Breast epithelium (tissue), 4 donors: ENCODE measurements around the gene CMC1. TPM values are rescaled to one million over a fixed set of nuclear protein-coding genes. Genes with fewer than 3 reads are reported as not detected.

Experiments used
- DNase-seq, 2 donors: peaks; one replicate each; pipeline ENCODE4 v3.0.0-alpha.2; 2019; ENCODE audit warnings: low spot score in 2 of 2
- H3K27ac ChIP-seq, 2 donors: fragments of 200-600 bp; sonication (generic) in 1 of 2; one replicate each; pipeline ENCODE4 v1.5.1; 2016 to 2019; ENCODE audit warnings: mild to moderate bottlenecking in 1 of 2
- H3K27me3 ChIP-seq, 2 donors: fragments of 200-600 bp; sonication (generic) in 1 of 2; one replicate each; pipeline versions ENCODE4 v1.5.1 to v1.6.0; 2017 to 2019; ENCODE audit warnings: control low read depth in 1 of 2, mild to moderate bottlenecking in 1 of 2
- H3K36me3 ChIP-seq: fragments of 200-600 bp; one replicate; pipeline ENCODE4 v1.5.1; 2019
- H3K4me1 ChIP-seq, 2 donors: fragments of 200-600 bp; sonication (generic); one replicate each; pipeline ENCODE4 v1.5.1; 2016 to 2019; ENCODE audit warnings: control low read depth in 1 of 2
- H3K4me3 ChIP-seq, 3 donors: fragments of 200-600 bp; sonication (generic); 1 replicate in 2 of 3; 2 replicates in 1 of 3; pipeline ENCODE4 v1.5.1; 2016 to 2019; ENCODE audit warnings: mild to moderate bottlenecking in 3 of 3, moderate library complexity in 2 of 3
- H3K9me3 ChIP-seq, 2 donors: fragments of 200-600 bp; sonication (generic) in 1 of 2; one replicate each; pipeline ENCODE4 v1.5.1; 2016 to 2019; ENCODE audit warnings: control low read depth in 1 of 2
- CTCF ChIP-seq, 3 donors: fragments of 450-650 bp; IDR thresholded peaks; one replicate each; pipeline ENCODE4 v1.5.1; 2016 to 2017; ENCODE audit warnings: antibody characterized with exemption in 3 of 3, mild to moderate bottlenecking in 3 of 3, moderate library complexity in 3 of 3
- POLR2A ChIP-seq: fragments of 450-650 bp; IDR thresholded peaks from one replicate; pipeline ENCODE4 v1.6.1; 2016; ENCODE audit warnings: antibody characterized with exemption, mild to moderate bottlenecking, moderate library complexity
- POLR2AphosphoS5 ChIP-seq, 3 donors: sonication (generic); formaldehyde crosslinking; IDR thresholded peaks; one replicate each; pipeline ENCODE4 v1.6.1; 2017; ENCODE audit warnings: antibody characterized with exemption in 3 of 3
- intact Hi-C: fragments of 100-400 bp; cut with DNase I; formaldehyde crosslinking; loops from one replicate; pipeline ENCODE4 v1.15.1; 2023; ENCODE audit warnings: low total_unique reads
- total RNA-seq, 3 donors: library from RNA; depleted of rRNA; stranded (reverse); fragments of >200 nt; gene quantifications; one replicate each; pipeline ENCODE4 v1.1.0, GENCODE V29; 2016

Gene CMC1
- total RNA-seq, 3 donors from 2014 or later, result 5.3 to 12.7 (median 7.9) TPM

DNA sequence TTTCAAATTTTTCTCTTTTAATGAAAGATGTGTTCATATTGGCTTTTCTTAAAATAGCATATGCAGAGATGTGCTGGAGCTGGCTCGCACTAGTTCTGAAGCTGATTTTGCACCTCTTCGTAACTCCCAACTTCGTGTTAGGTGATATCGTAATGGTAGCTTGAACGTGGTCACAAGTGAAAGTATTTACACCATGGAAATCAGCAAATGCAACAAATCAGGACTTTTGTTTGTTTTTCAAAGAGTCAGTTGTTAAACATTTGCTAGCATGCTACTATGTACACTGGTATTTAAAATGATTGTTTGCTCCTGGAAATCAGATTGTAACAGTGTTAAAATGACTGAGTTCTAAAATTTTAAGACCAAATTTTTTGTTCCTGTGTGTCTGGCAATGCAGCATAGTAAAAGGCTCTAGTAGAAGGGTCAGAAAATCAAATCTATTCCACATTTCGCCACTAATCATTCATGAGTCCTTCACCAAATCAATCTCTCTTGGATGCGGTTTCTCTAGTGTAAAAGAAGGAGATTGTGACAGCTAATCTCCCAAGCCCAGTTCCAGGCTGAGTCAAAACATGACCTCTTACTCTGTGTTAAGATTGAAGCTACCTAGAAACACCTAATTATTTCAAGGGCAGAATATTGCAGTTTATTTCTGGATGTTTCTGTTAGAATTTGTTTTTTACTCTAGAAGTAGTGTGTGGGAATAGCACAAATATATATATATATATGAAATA, 34.3 kb upstream of the CMC1 start:
- TF ChIP-seq POLR2AphosphoS5 (IDR thresholded peaks at IDR 0.05), result no peak
- no peak for TF ChIP-seq CTCF (IDR thresholded peaks at IDR 0.05)
- TF ChIP-seq POLR2A, result no peak
- no peaks in the 10 kb centered on the region for H3K27me3 ChIP-seq
- H3K27ac ChIP-seq, result no peak overlapping the region
- no peak overlapping the region for H3K4me3 ChIP-seq
- H3K9me3 ChIP-seq, result no peaks in the 10 kb centered on the region
- no peaks in the 10 kb centered on the region for H3K36me3 ChIP-seq
- intact Hi-C loops, result no loop called here
- DNase-seq, result no peak
- H3K4me1 ChIP-seq, result no peaks in the 10 kb centered on the region

DNA sequence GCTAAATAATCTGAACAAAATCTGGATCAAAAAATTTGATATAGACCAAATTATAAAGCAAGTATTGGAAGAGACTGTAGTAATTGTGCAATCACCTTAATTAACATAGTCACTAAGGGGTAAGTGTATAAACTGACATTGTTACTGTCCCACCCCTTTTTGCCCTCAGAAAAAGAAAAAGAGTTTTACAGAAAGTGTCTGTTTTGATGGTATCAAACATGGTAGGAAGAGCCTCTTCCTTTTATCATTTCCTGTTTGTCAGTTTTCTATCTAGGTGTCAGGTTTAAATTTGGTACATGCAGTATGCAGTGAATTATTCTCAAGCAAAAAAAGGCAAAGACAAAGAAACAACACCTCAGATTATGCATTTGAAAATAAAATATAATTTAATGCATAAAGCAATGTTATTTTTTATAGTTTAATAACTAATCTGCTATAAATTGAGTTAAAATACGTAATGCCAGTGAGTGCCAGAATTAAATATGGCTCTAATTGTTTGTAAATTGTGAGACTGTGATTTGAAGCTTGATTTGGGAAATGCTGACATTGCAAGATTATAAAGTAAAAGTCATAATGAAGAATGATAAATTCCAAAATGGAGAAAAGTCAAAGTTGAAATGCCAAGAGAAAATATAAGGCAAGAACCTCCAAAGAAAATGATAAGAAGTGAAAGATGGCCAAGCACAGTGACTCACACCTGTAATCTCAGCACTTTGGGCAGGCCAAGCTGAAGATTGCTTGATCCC, 30.3 kb upstream of the CMC1 start:
- intact Hi-C loops, result no loop called here
- Histone ChIP-seq H3K27ac (no peak overlapping the region), H3K36me3 (no peaks in the 10 kb centered on the region), H3K4me3 (no peak overlapping the region), H3K4me1 (no peaks in the 10 kb centered on the region), H3K27me3 (no peaks in the 10 kb centered on the region), H3K9me3 (peaks cover 0 to 15% of the 10 kb centered on the region in 2 donors)
- DNase-seq, result no peak
- TF ChIP-seq POLR2AphosphoS5 (IDR thresholded peaks at IDR 0.05) (no peak), POLR2A (no peak), CTCF (IDR thresholded peaks at IDR 0.05) (no peak)

DNA sequence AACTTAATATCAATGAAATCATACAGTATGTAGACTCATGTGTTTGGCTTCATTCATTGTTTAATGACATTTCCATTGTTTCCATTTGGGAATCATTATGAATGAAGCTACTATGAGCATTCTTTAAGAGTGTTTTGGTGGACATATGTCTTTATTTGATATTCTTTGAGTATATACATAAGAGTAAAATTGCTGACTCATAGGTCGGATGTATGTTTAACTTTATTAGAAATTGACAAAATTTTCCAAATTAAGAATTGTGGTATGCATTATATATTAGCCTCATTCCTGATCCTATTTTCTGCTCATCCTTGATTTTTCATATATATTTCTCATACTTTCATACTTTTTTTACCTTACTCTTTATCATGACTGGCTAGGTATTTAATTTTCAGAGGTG, 28.7 kb upstream of the CMC1 start:
- intact Hi-C loops, result no loop called here
- TF ChIP-seq CTCF (IDR thresholded peaks at IDR 0.05) (no peak), POLR2A (no peak), POLR2AphosphoS5 (IDR thresholded peaks at IDR 0.05) (no peak)
- H3K9me3 ChIP-seq, result peaks cover 0 to 15% of the 10 kb centered on the region in 2 donors
- H3K36me3 ChIP-seq, result no peaks in the 10 kb centered on the region
- H3K4me1 ChIP-seq, result no peaks in the 10 kb centered on the region
- H3K4me3 ChIP-seq, result no peak overlapping the region
- no peaks in the 10 kb centered on the region for H3K27me3 ChIP-seq
- DNase-seq, result no peak
- no peak overlapping the region for H3K27ac ChIP-seq

DNA sequence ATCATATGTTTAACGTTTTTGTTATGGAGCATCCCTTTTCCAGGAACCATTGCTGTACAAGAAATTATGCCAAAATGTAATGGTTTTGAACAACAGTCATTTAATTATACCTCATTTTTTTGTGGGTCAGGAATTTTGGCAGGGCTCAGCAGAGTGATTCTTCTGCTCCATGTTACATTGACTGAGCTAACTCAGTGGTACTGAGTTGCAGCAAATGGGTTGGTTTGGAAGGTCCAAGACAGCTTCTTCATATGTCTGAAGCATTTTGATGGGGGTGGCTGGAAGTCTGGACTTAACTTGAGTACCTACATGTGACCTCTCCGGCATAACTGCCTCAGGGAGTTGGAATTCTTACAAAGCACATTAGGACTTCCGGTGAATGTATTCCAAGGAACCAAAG, 26.0 kb upstream of the CMC1 start:
- Histone ChIP-seq H3K36me3 (no peaks in the 10 kb centered on the region), H3K9me3 (peaks cover 0 to 15% of the 10 kb centered on the region in 2 donors), H3K4me3 (no peak overlapping the region), H3K27ac (no peak overlapping the region), H3K27me3 (no peaks in the 10 kb centered on the region), H3K4me1 (no peaks in the 10 kb centered on the region)
- intact Hi-C loops, result no loop called here
- DNase-seq, result no peak
- TF ChIP-seq POLR2A (no peak), POLR2AphosphoS5 (IDR thresholded peaks at IDR 0.05) (no peak), CTCF (IDR thresholded peaks at IDR 0.05) (no peak)
